ENCODE data around the gene ELAC2. TPM values are rescaled to one million over a fixed set of nuclear protein-coding genes. Genes with fewer than 3 reads are reported as not detected.

The ELAC2 gene
- total and polyA plus RNA-seq, 12 donors, result 55.5 to 136 (median 74.1) TPM

DNA sequence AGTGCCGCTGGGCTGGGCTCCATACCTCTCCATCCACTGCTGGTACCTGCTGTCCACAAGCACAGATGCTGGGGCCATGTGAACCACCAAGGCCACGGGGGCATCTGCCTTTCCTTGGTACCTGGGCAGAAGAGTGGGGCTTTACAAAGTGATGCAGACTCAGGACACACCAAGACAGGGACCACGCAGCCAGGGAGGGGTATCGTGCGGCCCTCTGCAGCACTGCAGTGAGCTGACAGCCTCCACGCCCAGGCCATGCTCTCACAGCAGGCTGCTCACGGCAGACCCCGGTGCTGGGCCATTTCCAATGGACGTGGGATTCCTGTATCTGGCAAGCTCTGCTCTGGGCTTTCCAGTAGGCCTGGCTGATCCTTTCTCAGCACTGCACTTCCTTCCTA, 14.4 kb downstream of the ELAC2 start:
- 44 to 76% (median 61%) methylated on average over 3 to 9 of the region's 9 CpGs for WGBS, 4 donors
- DNase-seq, result no peak
- intact Hi-C loops (cut with DNase I), result loop anchor here in 1 of 2 donors (10.0 kb wide), 1 partner anchor 819 kb away; no protein-coding TSS in a partner anchor

DNA sequence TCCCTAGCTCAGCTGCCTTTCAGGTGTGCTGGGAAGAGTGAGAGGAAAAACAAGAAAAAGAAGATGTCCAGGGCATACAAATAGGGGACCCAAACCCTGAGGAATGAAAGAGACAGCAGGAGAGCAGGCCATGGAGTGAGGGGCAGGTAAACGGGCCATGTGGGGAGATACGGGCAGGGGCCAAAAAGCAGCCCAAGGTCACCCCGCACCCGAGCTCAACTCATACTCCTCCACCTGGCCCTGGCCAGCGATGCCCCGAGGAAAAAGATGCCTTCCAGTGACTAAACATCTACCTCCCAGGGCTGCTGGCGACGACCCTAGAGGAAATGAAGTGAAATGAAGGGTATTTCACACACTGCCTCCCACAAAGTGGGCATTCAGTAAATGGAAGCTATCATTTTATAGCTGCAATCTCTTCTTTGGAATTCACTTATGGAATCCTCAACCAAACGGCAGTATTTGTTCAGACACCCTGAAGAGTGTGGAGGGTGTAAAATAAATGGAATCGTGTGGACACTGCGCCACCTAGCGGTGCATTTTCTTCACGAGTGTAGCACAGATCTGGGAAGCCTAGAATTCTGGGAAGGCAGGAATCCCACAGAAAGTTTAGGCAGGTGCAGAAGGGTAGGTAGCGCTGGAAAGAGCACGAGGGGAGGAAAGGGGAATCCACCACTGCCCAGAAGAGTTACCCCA, 14.9 kb downstream of the ELAC2 start:
- WGBS, 4 donors, result 36 to 44% (median 38%) methylated on average over 15 of the region's 15 CpGs
- peaks cover 0 to 98% of the 10 kb centered on the region in 2 donors for H3K36me3 ChIP-seq (replicated peaks in 1 of 2)
- intact Hi-C loops (cut with DNase I), result loop anchor here in 1 of 2 donors (10.0 kb wide), 1 partner anchor 818 kb away; no protein-coding TSS in a partner anchor

More for the DNA sequence above, 14.4 kb downstream of the ELAC2 start:
- no peak for TF ChIP-seq POLR2A (IDR thresholded peaks at IDR 0.05)
- TF ChIP-seq, protein P1, sequence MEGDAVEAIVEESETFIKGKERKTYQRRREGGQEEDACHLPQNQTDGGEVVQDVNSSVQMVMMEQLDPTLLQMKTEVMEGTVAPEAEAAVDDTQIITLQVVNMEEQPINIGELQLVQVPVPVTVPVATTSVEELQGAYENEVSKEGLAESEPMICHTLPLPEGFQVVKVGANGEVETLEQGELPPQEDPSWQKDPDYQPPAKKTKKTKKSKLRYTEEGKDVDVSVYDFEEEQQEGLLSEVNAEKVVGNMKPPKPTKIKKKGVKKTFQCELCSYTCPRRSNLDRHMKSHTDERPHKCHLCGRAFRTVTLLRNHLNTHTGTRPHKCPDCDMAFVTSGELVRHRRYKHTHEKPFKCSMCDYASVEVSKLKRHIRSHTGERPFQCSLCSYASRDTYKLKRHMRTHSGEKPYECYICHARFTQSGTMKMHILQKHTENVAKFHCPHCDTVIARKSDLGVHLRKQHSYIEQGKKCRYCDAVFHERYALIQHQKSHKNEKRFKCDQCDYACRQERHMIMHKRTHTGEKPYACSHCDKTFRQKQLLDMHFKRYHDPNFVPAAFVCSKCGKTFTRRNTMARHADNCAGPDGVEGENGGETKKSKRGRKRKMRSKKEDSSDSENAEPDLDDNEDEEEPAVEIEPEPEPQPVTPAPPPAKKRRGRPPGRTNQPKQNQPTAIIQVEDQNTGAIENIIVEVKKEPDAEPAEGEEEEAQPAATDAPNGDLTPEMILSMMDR (IDR thresholded peaks at IDR 0.05), result peak in 2 of 6 experiments; percentile 1 to 27
- H3K4me1 ChIP-seq (replicated peaks in 1 of 2), result no peaks in the 10 kb centered on the region
- H3K27ac ChIP-seq, result no peak overlapping the region
- H3K4me3 ChIP-seq, result no peak overlapping the region
- H3K36me3 ChIP-seq (replicated peaks in 1 of 2), result peaks cover 0 to 98% of the 10 kb centered on the region in 2 donors
- no peaks in the 10 kb centered on the region for H3K27me3 ChIP-seq
- no peaks in the 10 kb centered on the region for H3K9me3 ChIP-seq (replicated peaks in 1 of 3)

DNA sequence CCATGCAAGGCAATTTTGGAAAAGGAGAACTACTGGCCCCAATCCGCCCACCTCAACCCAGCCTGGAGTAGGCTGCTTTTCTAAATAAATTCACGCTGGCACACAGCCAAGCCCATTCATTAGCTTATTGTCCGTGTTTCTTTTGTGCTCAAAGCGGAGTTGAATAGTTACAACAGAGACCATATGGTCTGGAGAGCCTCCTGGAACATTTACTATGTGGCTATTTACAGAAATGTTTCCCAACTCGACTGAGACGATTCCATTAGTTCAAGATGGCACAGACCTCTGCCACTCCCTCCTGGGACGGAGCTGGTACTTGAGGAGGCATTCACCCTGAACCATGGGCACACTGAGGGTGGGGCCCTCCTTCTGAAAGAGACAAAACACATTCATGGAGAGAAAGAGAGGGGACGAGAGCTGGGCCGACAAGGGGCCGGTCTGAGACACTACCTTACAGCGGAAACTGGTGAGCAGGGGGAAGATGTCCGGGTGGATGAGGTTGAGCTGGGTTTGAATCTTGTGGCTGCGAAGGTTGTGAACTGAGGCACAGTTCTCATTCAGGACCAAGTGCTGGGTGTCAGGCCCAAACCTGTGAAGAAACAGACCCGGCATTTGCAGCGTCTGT, 15.7 kb downstream of the ELAC2 start:
- intact Hi-C loops (cut with DNase I), result loop anchor here in 1 of 2 donors (10.0 kb wide), 1 partner anchor 817 kb away; no protein-coding TSS in a partner anchor
- no peak overlapping the region for H3K27ac ChIP-seq
- no peaks in the 10 kb centered on the region for H3K27me3 ChIP-seq
- no peaks in the 10 kb centered on the region for H3K4me1 ChIP-seq (replicated peaks in 1 of 2)
- H3K36me3 ChIP-seq (replicated peaks in 1 of 2), result peaks cover 0 to 98% of the 10 kb centered on the region in 2 donors
- DNase-seq, result no peak
- 68 to 71% (median 71%) methylated on average over 13 to 15 of the region's 15 CpGs for WGBS, 4 donors
- TF ChIP-seq, protein P1 (IDR thresholded peaks at IDR 0.05), result no peak
- no peak for TF ChIP-seq POLR2A (IDR thresholded peaks at IDR 0.05)
- no peaks in the 10 kb centered on the region for H3K9me3 ChIP-seq (replicated peaks in 1 of 3)
- no peak overlapping the region for H3K4me3 ChIP-seq

More for the DNA sequence above, 14.9 kb downstream of the ELAC2 start:
- H3K4me1 ChIP-seq (replicated peaks in 1 of 2), result no peaks in the 10 kb centered on the region
- DNase-seq, result peak; percentile 58 to 94 (median 84)
- H3K9me3 ChIP-seq (replicated peaks in 1 of 3), result no peaks in the 10 kb centered on the region
- no peaks in the 10 kb centered on the region for H3K27me3 ChIP-seq
- H3K4me3 ChIP-seq, result no peak overlapping the region
- no peak overlapping the region for H3K27ac ChIP-seq
- TF ChIP-seq POLR2A (IDR thresholded peaks at IDR 0.05), result no peak
- TF ChIP-seq, protein P1 (IDR thresholded peaks at IDR 0.05), result peak; percentile 68 to 87 (median 80)

DNA sequence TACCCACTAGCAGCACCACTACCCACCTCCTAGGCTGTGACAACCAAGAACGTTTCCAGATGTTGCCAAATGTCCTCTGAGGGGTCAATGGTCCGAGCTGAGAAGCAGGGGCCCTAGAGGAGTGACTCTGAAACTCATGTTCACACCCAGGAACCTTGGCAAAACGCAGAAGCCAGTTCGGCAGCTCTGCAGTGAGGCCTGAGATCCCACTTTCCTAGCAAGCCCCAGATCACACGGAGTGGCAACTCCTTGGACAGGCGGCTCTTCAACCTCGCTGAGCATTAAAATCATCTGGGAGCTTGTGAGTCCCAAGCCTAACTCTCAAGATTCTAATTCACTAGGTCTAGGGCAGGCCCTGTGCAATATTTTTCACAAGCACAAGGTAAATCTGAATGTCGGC, 17.3 kb downstream of the ELAC2 start:
- TF ChIP-seq, protein P1 (IDR thresholded peaks at IDR 0.05), result no peak
- TF ChIP-seq POLR2A (IDR thresholded peaks at IDR 0.05), result no peak
- Histone ChIP-seq H3K36me3 (replicated peaks in 1 of 2) (peaks cover 0 to 100% of the 10 kb centered on the region in 2 donors), H3K4me1 (replicated peaks in 1 of 2) (no peaks in the 10 kb centered on the region), H3K27ac (no peak overlapping the region), H3K4me3 (no peak overlapping the region), H3K27me3 (no peaks in the 10 kb centered on the region), H3K9me3 (replicated peaks in 1 of 3) (no peaks in the 10 kb centered on the region)
- intact Hi-C loops (cut with DNase I), result loop anchor here in 1 of 2 donors (10.0 kb wide), 1 partner anchor 816 kb away; no protein-coding TSS in a partner anchor
- no peak for DNase-seq
- WGBS, 4 donors, result 81 to 84% (median 83%) methylated on average over 2 to 8 of the region's 8 CpGs
